ENCODE results near the gene TBX3.

Gene TBX3

DNA sequence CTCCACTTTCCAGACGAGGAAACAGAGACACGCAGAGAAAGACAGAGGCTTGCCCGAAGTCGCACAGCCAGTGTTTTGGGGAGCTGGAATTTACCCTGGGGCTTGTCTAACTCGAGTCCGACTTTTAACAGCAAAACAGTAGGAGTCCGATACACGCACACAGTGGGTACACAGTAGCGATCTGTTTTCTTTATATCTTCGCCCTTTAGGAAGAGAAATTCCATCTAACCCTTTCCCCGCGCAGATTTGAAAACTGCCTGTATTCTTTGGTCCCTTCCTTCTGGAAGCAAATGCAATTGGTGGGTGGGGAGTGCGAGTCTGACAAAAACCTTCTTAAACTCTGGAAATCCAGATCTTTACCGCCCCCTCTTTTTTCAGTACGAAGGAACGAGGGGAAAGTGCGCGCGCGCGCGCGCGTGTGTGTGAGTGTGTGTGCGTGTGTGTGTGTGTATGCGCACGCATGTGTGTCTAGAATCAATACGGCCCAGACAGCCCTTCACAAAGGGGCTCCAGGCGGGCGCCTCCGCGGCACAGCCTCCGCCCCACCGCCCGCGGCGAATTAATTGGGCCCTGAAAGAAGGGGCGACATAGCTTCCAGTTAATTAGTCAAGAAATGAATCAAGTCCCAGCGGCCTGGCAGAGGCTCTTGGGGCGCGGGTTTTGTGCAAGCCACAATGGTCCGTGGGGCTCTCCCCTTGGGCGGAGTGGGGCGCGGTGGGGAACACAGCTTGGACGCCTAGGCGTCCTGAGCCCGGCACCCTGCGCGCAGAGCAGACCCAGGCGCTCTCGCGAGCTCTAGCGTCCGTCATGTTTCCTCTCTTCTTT is 14.0 kb upstream of the TBX3 start:
- no peak overlapping the region for H3K4me3 ChIP-seq (ENCODE audit: low read length)
- no peak for DNase-seq (ENCODE audit: low read depth, low spot score)

DNA sequence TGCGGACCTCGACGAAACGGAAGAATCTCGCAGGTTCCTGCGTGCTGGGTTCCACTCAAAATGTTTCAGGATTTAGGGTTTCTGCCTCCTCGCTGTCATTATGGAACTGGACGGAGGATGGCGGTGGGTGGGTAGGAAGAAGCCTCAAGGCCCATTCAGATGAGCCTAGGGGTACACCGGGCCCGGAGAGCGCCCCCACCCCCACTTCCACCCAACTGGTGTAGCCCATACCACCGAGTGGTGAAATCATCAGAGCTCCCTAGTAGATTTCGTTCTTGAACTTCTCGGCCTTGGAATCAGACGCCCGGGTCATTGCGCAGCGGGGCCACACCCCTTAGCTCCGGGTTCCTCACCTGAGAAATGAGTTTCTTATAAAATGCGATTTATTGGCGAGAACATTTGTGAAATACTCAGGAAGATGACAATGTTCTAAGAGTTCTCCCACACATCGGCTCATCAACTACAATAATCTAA is 13.3 kb upstream of the TBX3 start:
- no peak for DNase-seq (ENCODE audit: low read depth, low spot score)
- H3K4me3 ChIP-seq (ENCODE audit: low read length) = no peak overlapping the region

DNA sequence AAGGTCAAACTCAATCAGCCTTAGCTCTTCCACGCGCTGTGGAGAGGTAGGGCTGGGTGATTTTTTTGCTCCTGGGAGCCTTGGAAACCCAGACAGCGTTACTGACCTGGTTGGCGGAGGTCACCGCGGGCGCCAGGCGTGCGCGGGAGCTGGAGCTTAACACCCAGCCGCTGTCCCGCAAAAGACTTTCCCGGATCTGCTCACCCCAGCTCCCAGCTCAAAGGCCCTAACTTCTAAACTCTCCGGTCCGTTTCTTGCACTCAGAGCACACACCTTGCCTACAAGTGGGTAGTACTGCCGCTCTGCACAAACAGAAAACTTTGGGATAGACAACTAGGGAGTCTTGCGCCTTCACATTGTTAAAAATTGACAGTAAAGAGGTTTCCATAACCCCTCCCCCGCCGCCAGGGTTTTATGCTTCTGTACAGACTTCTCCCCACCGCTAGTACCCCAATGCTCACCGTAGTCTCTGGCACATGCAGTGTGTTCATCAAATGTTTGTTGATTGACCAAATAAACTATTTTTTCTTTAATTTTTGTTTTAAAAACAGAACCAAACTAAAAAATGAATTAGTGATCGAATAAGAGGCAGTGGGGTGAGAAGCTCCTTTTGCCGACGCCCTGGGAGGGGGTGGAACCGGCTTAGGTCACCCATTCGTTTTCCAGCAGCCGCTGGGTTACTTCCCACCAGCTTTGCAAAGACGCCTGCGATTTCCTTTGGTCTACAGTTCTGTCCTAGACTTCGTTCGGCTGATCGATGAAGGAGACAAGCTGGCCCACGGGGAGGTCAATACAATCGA is 12.7 kb upstream of the TBX3 start:
- H3K4me3 ChIP-seq (ENCODE audit: low read length) = no peak overlapping the region

GRCh38 chr12:114695305-114695592 is 11.3 kb upstream of the TBX3 start:
- no peak for DNase-seq (ENCODE audit: low read depth, low spot score)
- no peak overlapping the region for H3K4me3 ChIP-seq (ENCODE audit: low read length)

More for the DNA sequence above, 12.7 kb upstream of the TBX3 start:
- no peak for DNase-seq (ENCODE audit: low read depth, low spot score)

GRCh38 chr12:114694436-114695304 is 10.7 kb upstream of the TBX3 start:
- no peak overlapping the region for H3K4me3 ChIP-seq (ENCODE audit: low read length)
- no peak for DNase-seq (ENCODE audit: low read depth, low spot score)

DNA sequence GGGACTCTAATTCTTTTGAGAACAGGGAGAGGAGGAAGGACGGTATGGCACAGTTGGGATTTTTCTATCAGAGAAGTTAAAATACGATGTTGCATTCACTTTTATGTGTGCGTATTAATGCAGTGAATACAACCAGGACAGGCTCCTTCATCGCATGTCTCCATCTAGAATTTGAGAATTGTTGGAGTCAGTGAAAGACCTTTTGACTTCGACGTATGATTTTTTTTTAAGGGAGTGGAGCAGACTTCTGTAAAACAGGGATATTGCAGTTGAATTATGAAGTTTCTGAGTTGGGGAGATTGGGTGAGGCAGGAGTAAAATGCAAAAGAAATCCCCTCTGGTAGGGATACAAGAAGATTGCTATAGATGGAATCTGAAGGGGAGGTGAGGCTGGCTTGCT is 9.6 kb upstream of the TBX3 start:
- DNase-seq (ENCODE audit: low read depth, low spot score) = no peak
- H3K4me3 ChIP-seq (ENCODE audit: low read length) = no peak overlapping the region

- no peak overlapping the region for H3K4me3 ChIP-seq (ENCODE audit: low read length)
- DNase-seq (ENCODE audit: low read depth, low spot score) = no peak
These were observed 9.1 kb upstream of the TBX3 start for GRCh38 chr12:114693059-114693531.

DNA sequence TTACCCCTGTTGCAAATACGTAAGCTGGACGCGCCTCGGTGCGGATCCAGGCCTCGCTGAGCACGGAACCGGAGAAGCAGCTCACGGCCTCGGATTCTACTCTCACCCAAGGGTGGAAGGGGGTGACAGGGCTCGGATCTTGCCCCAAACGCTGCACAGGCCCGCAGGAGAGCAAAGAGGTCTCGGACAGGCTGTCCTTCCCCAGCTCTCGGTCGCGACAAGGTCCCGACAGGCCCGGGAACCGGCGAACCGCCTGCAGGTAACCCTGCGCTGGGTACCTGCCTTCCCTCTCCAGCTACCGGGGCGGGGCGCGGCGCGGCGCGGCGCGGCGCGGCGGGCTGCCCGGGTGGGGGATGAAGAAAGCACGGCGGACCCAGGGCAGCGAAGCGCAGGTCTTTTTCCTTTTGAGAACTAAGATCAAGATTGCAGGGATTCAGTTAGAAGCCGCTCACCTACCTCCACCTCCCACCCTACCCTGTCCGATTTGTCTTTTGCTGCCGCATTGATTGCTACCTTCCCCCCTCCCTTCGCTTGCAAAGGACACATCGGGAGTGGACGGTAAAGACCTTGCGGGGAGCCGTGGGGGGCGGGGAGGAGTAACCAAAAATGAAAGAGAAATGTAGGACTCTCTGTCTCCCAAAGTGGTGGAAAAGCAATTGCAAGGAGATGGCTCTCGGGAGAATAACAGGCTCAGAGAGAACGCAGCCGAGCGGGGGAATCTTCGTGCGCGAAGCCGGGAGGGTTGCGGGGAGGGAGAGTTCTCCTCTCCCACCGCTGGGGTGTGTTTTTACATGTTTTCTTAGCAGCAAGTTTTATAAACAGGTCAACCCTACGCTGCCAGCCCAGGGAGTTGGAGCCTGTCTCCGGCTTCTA is 8.4 kb upstream of the TBX3 start:
- no peak overlapping the region for H3K4me3 ChIP-seq (ENCODE audit: low read length)
- no peak for DNase-seq (ENCODE audit: low read depth, low spot score)

- no peak overlapping the region for H3K4me3 ChIP-seq (ENCODE audit: low read length)
- DNase-seq (ENCODE audit: low read depth, low spot score) = no peak
These were observed 7.8 kb upstream of the TBX3 start for GRCh38 chr12:114691763-114692185.

DNA sequence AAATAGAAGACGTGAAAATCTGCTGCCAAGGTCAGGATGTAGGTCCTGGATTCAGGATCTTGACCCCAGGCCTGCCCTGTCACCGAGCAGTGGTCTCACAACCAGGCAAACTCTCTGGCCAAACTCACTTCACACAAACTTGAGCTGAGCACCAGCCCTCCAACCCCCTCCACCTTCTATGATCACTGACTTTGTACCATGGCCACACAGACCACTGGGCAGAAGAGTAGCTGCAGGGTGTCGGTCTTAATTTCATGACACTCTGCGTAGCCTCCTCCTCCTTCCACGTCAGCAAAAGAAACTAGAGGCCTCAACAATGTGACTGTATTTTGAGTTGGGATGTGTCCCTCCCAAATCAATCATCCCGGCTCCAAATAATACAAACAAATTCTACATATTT is 7.2 kb upstream of the TBX3 start:
- H3K4me3 ChIP-seq (ENCODE audit: low read length) = no peak overlapping the region

GRCh38 chr12:114690267-114691135 is 6.5 kb upstream of the TBX3 start:
- H3K4me3 ChIP-seq (ENCODE audit: low read length) = no peak overlapping the region
- DNase-seq (ENCODE audit: low read depth, low spot score) = no peak

More for the DNA sequence above, 7.2 kb upstream of the TBX3 start:
- no peak for DNase-seq (ENCODE audit: low read depth, low spot score)

DNA sequence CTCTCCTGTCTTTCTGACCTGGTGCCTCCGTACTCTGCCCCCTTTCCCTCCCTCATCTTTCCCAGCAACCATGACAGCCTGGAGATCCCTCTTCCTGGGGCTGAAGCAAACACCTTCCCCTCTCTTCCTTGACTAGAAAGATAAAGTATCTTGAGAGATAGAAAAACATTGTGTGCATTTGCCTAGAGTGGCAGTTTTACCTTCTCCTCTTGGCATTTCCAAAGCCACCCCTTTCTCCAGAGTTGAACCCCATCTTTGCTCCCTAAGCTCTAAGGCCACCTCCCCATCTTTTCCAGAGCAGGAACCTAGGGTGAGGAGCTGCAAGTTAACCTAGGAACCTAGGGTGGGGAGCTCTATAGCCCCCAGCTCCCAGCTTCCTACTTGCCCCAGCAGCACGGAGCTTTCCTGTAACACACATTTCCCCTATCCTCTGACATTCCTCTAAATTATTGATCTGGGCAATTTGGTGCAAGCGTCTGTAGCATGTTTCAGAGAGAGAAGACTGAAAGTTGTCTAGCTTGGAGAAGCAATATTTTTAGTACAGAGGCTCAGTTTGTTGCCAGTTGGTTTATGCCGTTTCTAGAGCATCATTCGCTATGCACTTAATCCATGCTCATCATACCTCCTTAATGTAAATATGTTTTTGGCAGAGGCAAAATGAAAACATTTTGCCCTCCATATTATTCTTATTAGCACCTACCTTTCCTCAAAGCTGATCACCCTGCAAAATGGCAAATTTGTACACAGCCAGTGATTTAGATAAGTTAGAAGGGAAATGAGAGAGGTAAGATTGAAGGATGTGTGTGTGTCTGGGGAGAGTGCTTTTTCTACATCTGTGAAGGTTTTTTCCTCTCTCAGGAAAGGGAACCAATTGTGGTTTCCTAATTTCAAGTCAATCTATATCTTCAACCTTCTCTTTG is 5.4 kb upstream of the TBX3 start:
- no peak for DNase-seq (ENCODE audit: low read depth, low spot score)
- no peak overlapping the region for H3K4me3 ChIP-seq (ENCODE audit: low read length)

DNA sequence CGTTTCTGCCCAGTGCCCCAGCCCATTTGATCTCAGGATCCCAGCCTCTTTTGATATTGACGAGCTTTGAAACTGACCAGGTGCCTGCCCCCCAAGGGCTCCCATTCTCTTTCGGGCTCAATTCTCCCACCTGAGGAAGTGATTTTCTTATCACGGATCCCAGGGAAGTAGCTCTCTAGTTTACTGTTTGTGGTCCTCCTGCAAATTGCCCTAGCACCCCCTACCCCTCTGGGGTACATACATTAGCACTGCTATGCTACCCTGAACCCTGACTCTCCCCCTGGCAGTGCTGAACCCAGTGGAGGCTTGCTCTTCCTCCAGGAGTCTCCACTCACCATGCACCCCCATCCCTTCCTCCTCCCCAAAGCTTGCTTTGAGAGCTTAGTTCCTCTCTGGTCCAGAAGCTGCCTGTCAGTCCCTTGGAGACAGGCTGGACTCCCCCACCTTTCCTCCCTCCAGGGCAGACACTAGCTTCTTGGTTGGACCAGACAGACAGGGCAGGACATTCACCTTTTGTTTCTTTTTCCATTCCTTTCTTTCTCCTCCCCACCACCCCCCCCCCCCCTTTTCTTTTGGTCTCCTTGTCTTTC is 4.4 kb upstream of the TBX3 start:
- H3K4me3 ChIP-seq (ENCODE audit: low read length) = no peak overlapping the region
- DNase-seq (ENCODE audit: low read depth, low spot score) = no peak

DNA sequence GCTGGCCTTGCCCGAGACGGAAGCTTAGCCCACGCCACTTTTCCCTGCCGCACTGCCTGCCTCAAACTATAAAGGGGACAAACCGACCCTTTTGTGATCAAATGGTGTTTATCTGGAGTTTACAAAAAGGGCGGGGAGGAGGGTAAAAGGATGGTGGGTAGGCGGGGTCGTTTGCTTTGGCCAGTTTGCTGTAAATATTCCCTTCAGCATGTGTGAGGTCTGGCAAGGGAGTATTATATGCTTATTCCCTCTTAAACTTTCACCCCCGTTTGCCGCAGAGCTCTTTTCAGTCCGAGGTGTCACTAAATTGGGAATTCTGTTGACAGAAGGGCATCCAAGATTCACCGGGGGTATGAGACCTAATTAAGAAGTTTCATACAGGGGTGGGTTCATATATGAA is 3.8 kb upstream of the TBX3 start:
- DNase-seq (ENCODE audit: low read depth, low spot score) = no peak
- no peak overlapping the region for H3K4me3 ChIP-seq (ENCODE audit: low read length)

DNA sequence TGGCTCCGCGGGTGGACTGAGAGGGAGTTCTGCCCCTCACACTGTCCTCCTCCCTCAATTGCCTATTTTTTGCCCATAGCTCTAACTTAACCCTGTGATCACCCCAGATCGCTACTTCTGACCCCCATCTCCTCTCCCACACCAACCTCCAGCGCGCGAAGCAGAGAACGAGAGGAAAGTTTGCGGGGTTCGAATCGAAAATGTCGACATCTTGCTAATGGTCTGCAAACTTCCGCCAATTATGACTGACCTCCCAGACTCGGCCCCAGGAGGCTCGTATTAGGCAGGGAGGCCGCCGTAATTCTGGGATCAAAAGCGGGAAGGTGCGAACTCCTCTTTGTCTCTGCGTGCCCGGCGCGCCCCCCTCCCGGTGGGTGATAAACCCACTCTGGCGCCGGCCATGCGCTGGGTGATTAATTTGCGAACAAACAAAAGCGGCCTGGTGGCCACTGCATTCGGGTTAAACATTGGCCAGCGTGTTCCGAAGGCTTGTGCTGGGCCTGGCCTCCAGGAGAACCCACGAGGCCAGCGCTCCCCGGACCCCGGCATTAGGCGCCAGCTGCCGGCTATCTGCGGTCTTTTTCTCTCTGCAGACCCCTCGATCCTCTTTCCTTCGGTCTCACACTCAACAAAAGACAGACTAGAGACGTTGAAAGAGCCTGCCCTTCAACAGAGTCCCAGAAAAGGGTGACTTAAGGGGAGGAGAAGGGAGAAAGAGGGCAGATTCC is 3.0 kb upstream of the TBX3 start:
- DNase-seq (ENCODE audit: low read depth, low spot score) = no peak
- no peak overlapping the region for H3K4me3 ChIP-seq (ENCODE audit: low read length)

DNA sequence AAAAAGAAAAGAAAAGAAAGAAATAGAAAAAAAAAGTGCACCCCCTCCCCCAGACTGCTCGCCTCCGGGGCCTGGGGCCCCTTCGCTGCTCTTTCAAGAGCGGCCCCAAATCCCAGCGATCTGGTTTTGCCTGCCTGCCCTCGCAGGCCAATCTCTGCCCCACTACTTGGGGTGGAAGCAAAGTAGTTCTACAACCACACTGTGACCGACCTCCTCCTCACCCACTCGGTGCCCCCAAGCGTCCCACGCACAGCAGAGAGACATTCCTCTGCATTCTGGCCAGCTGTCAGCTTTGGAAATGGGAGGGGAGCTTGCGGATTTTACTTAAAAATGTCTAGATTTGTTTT is 2.4 kb upstream of the TBX3 start:
- no peak for DNase-seq (ENCODE audit: low read depth, low spot score)
- H3K4me3 ChIP-seq (ENCODE audit: low read length) = no peak overlapping the region
